22Rv1 (cell line): ENCODE measurements around the gene SPACDR.

ENCODE experiments used
- CTCF ChIP-seq: fragments of 450-650 bp; IDR thresholded peaks from 2 replicates; pipeline ENCODE4 v1.5.1; 2017; ENCODE audit warnings: mild to moderate bottlenecking
- ZFX ChIP-seq: fragments of 450-650 bp; IDR thresholded peaks from 2 replicates; pipeline ENCODE4 v1.6.1; 2017; ENCODE audit warnings: antibody characterized with exemption, borderline replicate concordance

- TF ChIP-seq CTCF (no peak), ZFX (no peak)
These were observed 57.3 kb downstream of the SPACDR start for GRCh38 chr7:100406767-100407166.
